GM12878 (cell line): ENCODE measurements around the gene RAB15. TPM values are rescaled to one million over a fixed set of nuclear protein-coding genes. Genes with fewer than 3 reads are reported as not detected.

Experiments used
- ATAC-seq: fragments of 200-7000 bp; cut with Tn5 transposase; 3 replicates; pipeline ENCODE4 v1.9.1; 2020; ENCODE audit warnings: mild to moderate bottlenecking, moderate library complexity
- BruUV-seq: library from RNA; stranded (reverse); fragments of 400-500 nt; replicated peaks from 2 replicates; lab custom pipeline; 2021; lab: Mats Ljungman, UMichigan
- CTCF ChIA-PET: fragments of 300-600 bp; sonication (Branson Sonifier 250); formaldehyde crosslinking; extraction: SDS; loops from one replicate; lab custom pipeline; 2021; ENCODE audit warnings: inconsistent platforms; lab: Yijun Ruan, JAX
- POLR2A ChIA-PET: fragments of 350-600 bp; formaldehyde crosslinking; extraction: SDS; loops from one replicate; lab custom pipeline; 2021; ENCODE audit warnings: inconsistent platforms; lab: Charles Lee
- RAD21 ChIA-PET: fragments of 300-600 bp; sonication (Branson Sonifier 250); formaldehyde crosslinking; loops from one replicate; lab custom pipeline; 2023; ENCODE audit warnings: antibody characterized with exemption; ENCODE audit not compliant: unreplicated experiment; lab: Charles Lee
- SMC1A ChIA-PET: fragments of 300-600 bp; sonication (Branson Sonifier 250); formaldehyde crosslinking; loops from one replicate; lab custom pipeline; 2023; ENCODE audit not compliant: unreplicated experiment, uncharacterized antibody; lab: Charles Lee
- DNase-seq: peaks from one replicate; pipeline ENCODE4 v3.0.0-alpha.2; 2011; ENCODE audit warnings: low read depth, low spot score
- FAIRE-seq: peaks from 3 replicates; lab custom pipeline; 2011; peaks lifted over from hg19 to GRCh38; lab: Jason Lieb, UNC
- H2AFZ ChIP-seq: 2 replicates; pipeline ENCODE4 v1.6.0; 2011; ENCODE audit warnings: low read depth, low read length, control low read depth; ENCODE audit not compliant: control insufficient read depth
- H3K27ac ChIP-seq: 2 replicates; pipeline ENCODE4 v1.5.1; 2011; ENCODE audit warnings: control low read depth; ENCODE audit not compliant: control insufficient read depth, insufficient read depth
- H3K27me3 ChIP-seq, 2 experiments: replicated peaks in 1 of 2; 2 replicates each; pipeline versions ENCODE4 v1.6.0 to v1.6.1; 2011; ENCODE audit warnings: low read length in 1 of 2; ENCODE audit not compliant: control insufficient read depth in 2 of 2, insufficient read depth in 2 of 2
- H3K36me3 ChIP-seq, 2 experiments: 2 replicates each; pipeline ENCODE4 v1.5.1; 2011; ENCODE audit warnings: low read length in 1 of 2; ENCODE audit not compliant: control insufficient read depth in 2 of 2, insufficient read depth in 2 of 2
- H3K4me1 ChIP-seq: 2 replicates; pipeline ENCODE4 v1.6.1; 2011; ENCODE audit warnings: mild to moderate bottlenecking, low read length, moderate library complexity, mixed read lengths; ENCODE audit not compliant: control insufficient read depth, insufficient read depth
- H3K4me2 ChIP-seq: 2 replicates; pipeline ENCODE4 v1.6.0; 2011; ENCODE audit warnings: control low read depth; ENCODE audit not compliant: control insufficient read depth, insufficient read depth
- H3K4me3 ChIP-seq: fragments of 200-600 bp; sonication (generic); 2 replicates; pipeline ENCODE4 v1.5.1; 2016
- H3K79me2 ChIP-seq: 2 replicates; pipeline ENCODE4 v1.6.0; 2011; ENCODE audit warnings: low read length; ENCODE audit not compliant: control insufficient read depth, insufficient read depth
- H3K9ac ChIP-seq: 2 replicates; pipeline ENCODE4 v1.8.0; 2011; ENCODE audit warnings: low read length, control low read depth, mixed read lengths; ENCODE audit not compliant: control insufficient read depth, insufficient read depth
- H3K9me3 ChIP-seq: replicated peaks from 3 replicates; pipeline ENCODE4 v1.5.1; 2011; ENCODE audit warnings: mild to moderate bottlenecking, low read length; ENCODE audit not compliant: control insufficient read depth, insufficient read depth
- H4K20me1 ChIP-seq: 2 replicates; pipeline ENCODE4 v1.6.0; 2011; ENCODE audit not compliant: control insufficient read depth, insufficient read depth
- BHLHE40 ChIP-seq, 2 experiments: fragments of 450-650 bp in 1 of 2; IDR thresholded peaks; 2 replicates each; pipeline ENCODE4 v1.6.1; 2011 to 2017; ENCODE audit warnings: low read depth in 2 of 2, borderline replicate concordance in 1 of 2, improper control_type of control experiment in 1 of 2, low read length in 1 of 2, mild to moderate bottlenecking in 1 of 2
- JUNB ChIP-seq: IDR thresholded peaks from 2 replicates; pipeline ENCODE4 v1.6.1; 2016; ENCODE audit warnings: antibody characterized with exemption, mild to moderate bottlenecking
- NFYB ChIP-seq: IDR thresholded peaks from 2 replicates; pipeline ENCODE4 v1.6.1; 2011; ENCODE audit warnings: low read depth, mild to moderate bottlenecking, low read length, improper control_type of control experiment, moderate library complexity; ENCODE audit not compliant: insufficient read depth
- PAX8 ChIP-seq: fragments of 450-650 bp; IDR thresholded peaks from 2 replicates; pipeline ENCODE4 v1.6.1; 2017; ENCODE audit warnings: mild to moderate bottlenecking, moderate library complexity
- RB1 ChIP-seq: fragments of 450-650 bp; formaldehyde crosslinking; IDR thresholded peaks from 2 replicates; pipeline ENCODE4 v1.6.1; 2017; ENCODE audit warnings: mild to moderate bottlenecking, borderline replicate concordance
- RUNX3 ChIP-seq: IDR thresholded peaks from 2 replicates; pipeline ENCODE4 v1.6.1; 2012; ENCODE audit warnings: low read length, inconsistent platforms
- STAT1 ChIP-seq: fragments of 450-650 bp; conservative IDR thresholded peaks from 2 replicates; pipeline ENCODE4 v1.6.1; 2014; ENCODE audit warnings: antibody characterized with exemption, mild to moderate bottlenecking
- WRNIP1 ChIP-seq: IDR thresholded peaks from 2 replicates; pipeline ENCODE4 v1.6.1; 2011; ENCODE audit warnings: low read depth, low read length, improper control_type of control experiment, borderline replicate concordance
- ZNF622 ChIP-seq: fragments of 450-650 bp; IDR thresholded peaks from 2 replicates; pipeline ENCODE4 v1.6.1; 2017; ENCODE audit warnings: mild to moderate bottlenecking, inconsistent platforms
- WGBS: methylation state at CpG from one replicate; pipeline ENCODE4 v1.1.6; 2016; ENCODE audit warnings: low lambda C conversion rate; ENCODE audit not compliant: insufficient replicate concordance, insufficient coverage; ENCODE audit errors: missing lambda C conversion rate; 5-methylcytosine and 5-hydroxymethylcytosine counted together
- in situ Hi-C: fragments of 300-500 bp; cut with MboI; formaldehyde crosslinking; loops from 9 replicates; pipeline ENCODE4 v1.14.3; 2018; ENCODE audit warnings: mixed read lengths
- intact Hi-C: fragments of 100-400 bp; cut with micrococcal nuclease; formaldehyde crosslinking; loops from one replicate; pipeline ENCODE4 v1.14.2; 2022; ENCODE audit not compliant: unreplicated experiment
- polyA plus RNA-seq, 11 experiments: library from polyadenylated mRNA; depleted of rRNA in 4 of 11; unstranded in 6 of 11; stranded (reverse) in 5 of 11; fragments of >200 nt; fragmentation: Nextera tagmentation in 4 of 11; fragmentation: Illumina TruSeq in 1 of 11; extraction: Ambion mirVana in 4 of 11; extraction: Trizol in 1 of 11; gene quantifications; 1 replicate in 1 of 11; 2 replicates in 10 of 11; pipeline versions ENCODE4 v1.2.1 to v1.2.3, GENCODE V29; 2011 to 2016; ENCODE audit warnings: inconsistent platforms in 2 of 11, missing spikeins in 2 of 11, low read depth in 1 of 11
- total RNA-seq, 4 experiments: library from RNA; depleted of rRNA in 3 of 4; stranded (reverse); fragments of >200 nt in 3 of 4; fragmentation: Illumina TruSeq in 1 of 4; extraction: Trizol in 1 of 4; gene quantifications; 2 replicates each; pipeline versions ENCODE4 v1.2.1 to v1.2.3, GENCODE V29; 2013 to 2021
- TF ChIP-seq, protein P1 (sequence below): IDR thresholded peaks from 2 replicates; pipeline ENCODE4 v1.6.1; 2012; ENCODE audit warnings: low read length, inconsistent platforms
- TF ChIP-seq, protein P2 (sequence below): fragments of 450-650 bp; IDR thresholded peaks from 2 replicates; pipeline ENCODE4 v1.6.1; 2017; ENCODE audit warnings: antibody characterized with exemption, mild to moderate bottlenecking, moderate library complexity
- TF ChIP-seq, protein P3 (sequence below): IDR thresholded peaks from 2 replicates; pipeline ENCODE4 v1.6.1; 2011; ENCODE audit warnings: borderline replicate concordance, low read depth, mild to moderate bottlenecking, moderate library complexity, mixed read lengths, low read length; ENCODE audit not compliant: insufficient read depth; ENCODE audit errors: extremely low read length

Gene RAB15
- total and polyA plus RNA-seq, 10 of the 15 experiments (the other 5 are each of a cell fraction or from before 2014, with no cell fraction given): 0.32 to 3.9 (median 2.1) TPM

DNA sequence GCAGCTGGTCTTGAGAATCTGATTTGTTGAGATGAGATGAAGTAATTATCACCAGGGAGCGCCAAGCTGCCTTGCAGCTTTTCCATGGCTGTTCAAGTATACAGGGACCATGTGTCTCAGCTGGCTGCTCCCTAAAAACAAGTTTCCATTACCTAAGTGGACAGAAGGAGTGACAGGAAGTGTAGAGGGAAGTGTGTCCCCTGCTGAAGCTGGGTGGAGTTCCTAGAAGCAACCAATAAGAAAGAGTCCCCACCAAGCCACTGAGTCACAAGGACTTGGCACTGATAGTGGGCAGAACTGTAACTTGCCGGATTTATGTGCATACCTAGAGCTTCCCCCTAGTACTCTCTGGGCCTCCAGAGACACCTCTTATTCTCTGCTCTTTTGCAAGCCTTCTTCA is 28.1 kb downstream of the RAB15 start:
- FAIRE-seq: no peak
- SMC1A ChIA-PET: interaction anchor here (1.2 kb wide), 1 partner anchor 17 kb away, joined by 3 read pairs; no protein-coding TSS in a partner anchor
- in situ Hi-C loops: no loop called here

More for the DNA sequence above, 28.1 kb downstream of the RAB15 start:
- H2AFZ ChIP-seq: no peak overlapping the region
- TF ChIP-seq BHLHE40 (IDR thresholded peaks at IDR 0.05; ENCODE audit: borderline replicate concordance in 1 of 2, low read depth in 2 of 2, low read length in 1 of 2) (no peak), RUNX3 (no peak), STAT1 (no peak), NFYB (no peak), JUNB (no peak), WRNIP1 (no peak), RB1 (no peak), PAX8 (no peak), ZNF622 (no peak)
- TF ChIP-seq, protein P1, sequence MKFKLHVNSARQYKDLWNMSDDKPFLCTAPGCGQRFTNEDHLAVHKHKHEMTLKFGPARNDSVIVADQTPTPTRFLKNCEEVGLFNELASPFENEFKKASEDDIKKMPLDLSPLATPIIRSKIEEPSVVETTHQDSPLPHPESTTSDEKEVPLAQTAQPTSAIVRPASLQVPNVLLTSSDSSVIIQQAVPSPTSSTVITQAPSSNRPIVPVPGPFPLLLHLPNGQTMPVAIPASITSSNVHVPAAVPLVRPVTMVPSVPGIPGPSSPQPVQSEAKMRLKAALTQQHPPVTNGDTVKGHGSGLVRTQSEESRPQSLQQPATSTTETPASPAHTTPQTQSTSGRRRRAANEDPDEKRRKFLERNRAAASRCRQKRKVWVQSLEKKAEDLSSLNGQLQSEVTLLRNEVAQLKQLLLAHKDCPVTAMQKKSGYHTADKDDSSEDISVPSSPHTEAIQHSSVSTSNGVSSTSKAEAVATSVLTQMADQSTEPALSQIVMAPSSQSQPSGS: no peak
- TF ChIP-seq, protein P2, sequence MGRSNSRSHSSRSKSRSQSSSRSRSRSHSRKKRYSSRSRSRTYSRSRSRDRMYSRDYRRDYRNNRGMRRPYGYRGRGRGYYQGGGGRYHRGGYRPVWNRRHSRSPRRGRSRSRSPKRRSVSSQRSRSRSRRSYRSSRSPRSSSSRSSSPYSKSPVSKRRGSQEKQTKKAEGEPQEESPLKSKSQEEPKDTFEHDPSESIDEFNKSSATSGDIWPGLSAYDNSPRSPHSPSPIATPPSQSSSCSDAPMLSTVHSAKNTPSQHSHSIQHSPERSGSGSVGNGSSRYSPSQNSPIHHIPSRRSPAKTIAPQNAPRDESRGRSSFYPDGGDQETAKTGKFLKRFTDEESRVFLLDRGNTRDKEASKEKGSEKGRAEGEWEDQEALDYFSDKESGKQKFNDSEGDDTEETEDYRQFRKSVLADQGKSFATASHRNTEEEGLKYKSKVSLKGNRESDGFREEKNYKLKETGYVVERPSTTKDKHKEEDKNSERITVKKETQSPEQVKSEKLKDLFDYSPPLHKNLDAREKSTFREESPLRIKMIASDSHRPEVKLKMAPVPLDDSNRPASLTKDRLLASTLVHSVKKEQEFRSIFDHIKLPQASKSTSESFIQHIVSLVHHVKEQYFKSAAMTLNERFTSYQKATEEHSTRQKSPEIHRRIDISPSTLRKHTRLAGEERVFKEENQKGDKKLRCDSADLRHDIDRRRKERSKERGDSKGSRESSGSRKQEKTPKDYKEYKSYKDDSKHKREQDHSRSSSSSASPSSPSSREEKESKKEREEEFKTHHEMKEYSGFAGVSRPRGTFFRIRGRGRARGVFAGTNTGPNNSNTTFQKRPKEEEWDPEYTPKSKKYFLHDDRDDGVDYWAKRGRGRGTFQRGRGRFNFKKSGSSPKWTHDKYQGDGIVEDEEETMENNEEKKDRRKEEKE: no peak
- TF ChIP-seq, protein P3, sequence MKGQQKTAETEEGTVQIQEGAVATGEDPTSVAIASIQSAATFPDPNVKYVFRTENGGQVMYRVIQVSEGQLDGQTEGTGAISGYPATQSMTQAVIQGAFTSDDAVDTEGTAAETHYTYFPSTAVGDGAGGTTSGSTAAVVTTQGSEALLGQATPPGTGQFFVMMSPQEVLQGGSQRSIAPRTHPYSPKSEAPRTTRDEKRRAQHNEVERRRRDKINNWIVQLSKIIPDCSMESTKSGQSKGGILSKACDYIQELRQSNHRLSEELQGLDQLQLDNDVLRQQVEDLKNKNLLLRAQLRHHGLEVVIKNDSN: no peak
- TF ChIP-seq, all 136 proteins: peak for 0
- Histone ChIP-seq H3K9me3 (no peaks in the 10 kb centered on the region), H3K27me3 (no peaks in the 10 kb centered on the region), H3K36me3 (peaks cover 0 to 4% of the 10 kb centered on the region in 2 experiments; a peak in 2 of 4 replicates), H3K79me2 (no peaks in the 10 kb centered on the region), H3K4me3 (no peak overlapping the region), H3K9ac (no peak overlapping the region), H3K4me2 (no peak overlapping the region), H3K27ac (no peak overlapping the region), H4K20me1 (no peaks in the 10 kb centered on the region), H3K4me1 (no peaks in the 10 kb centered on the region)
- ChIA-PET RAD21 (interaction anchor here (1.9 kb wide), 1 partner anchor 9 kb away, joined by 4 read pairs; no protein-coding TSS in a partner anchor), CTCF (interaction anchor here (0.6 to 2.3 kb wide), 5 partner anchors 9 to 164 kb away, joined by 3 to 7 read pairs (median 4); no protein-coding TSS in a partner anchor), POLR2A (interaction anchor here (1.3 kb wide), 1 partner anchor 9 kb away, joined by 4 read pairs; no protein-coding TSS in a partner anchor)
- WGBS: 98% methylated on average over 2 of the region's 2 CpGs
- no peak for ATAC-seq
- BruUV-seq: no TSS peak
- DNase-seq: no peak
- intact Hi-C loops: no loop called here
